ENCODE data around the gene RFFL.

GRCh38 chr17:35094902-35095301 lies 31.4 kb upstream of the RFFL start:
- TF ChIP-seq SPI1 (IDR thresholded peaks at IDR 0.05; ENCODE audit: borderline replicate concordance, low read depth, low read length) = no peak
- TF ChIP-seq HOXB6 (CRISPR knock-in tag; IDR thresholded peaks at IDR 0.05; ENCODE audit: borderline replicate concordance) = no peak
- TF ChIP-seq NBN (IDR thresholded peaks at IDR 0.05; ENCODE audit: low read depth) = no peak
- no peak for TF ChIP-seq SRF (CRISPR knock-in tag; IDR thresholded peaks at IDR 0.05)
- TF ChIP-seq, protein P1, sequence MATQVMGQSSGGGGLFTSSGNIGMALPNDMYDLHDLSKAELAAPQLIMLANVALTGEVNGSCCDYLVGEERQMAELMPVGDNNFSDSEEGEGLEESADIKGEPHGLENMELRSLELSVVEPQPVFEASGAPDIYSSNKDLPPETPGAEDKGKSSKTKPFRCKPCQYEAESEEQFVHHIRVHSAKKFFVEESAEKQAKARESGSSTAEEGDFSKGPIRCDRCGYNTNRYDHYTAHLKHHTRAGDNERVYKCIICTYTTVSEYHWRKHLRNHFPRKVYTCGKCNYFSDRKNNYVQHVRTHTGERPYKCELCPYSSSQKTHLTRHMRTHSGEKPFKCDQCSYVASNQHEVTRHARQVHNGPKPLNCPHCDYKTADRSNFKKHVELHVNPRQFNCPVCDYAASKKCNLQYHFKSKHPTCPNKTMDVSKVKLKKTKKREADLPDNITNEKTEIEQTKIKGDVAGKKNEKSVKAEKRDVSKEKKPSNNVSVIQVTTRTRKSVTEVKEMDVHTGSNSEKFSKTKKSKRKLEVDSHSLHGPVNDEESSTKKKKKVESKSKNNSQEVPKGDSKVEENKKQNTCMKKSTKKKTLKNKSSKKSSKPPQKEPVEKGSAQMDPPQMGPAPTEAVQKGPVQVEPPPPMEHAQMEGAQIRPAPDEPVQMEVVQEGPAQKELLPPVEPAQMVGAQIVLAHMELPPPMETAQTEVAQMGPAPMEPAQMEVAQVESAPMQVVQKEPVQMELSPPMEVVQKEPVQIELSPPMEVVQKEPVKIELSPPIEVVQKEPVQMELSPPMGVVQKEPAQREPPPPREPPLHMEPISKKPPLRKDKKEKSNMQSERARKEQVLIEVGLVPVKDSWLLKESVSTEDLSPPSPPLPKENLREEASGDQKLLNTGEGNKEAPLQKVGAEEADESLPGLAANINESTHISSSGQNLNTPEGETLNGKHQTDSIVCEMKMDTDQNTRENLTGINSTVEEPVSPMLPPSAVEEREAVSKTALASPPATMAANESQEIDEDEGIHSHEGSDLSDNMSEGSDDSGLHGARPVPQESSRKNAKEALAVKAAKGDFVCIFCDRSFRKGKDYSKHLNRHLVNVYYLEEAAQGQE (IDR thresholded peaks at IDR 0.05; ENCODE audit: borderline replicate concordance) = no peak
- TF ChIP-seq, protein P1 (CRISPR knock-in tag; IDR thresholded peaks at IDR 0.05; ENCODE audit: low read depth) = no peak

Data from K562 (cell line).